ENCODE data around the gene PTPRM.

Gene PTPRM

GRCh38 chr18:7760967-7761948 is 194.1 kb downstream of the PTPRM start:
- DNase-seq: no peak

DNA sequence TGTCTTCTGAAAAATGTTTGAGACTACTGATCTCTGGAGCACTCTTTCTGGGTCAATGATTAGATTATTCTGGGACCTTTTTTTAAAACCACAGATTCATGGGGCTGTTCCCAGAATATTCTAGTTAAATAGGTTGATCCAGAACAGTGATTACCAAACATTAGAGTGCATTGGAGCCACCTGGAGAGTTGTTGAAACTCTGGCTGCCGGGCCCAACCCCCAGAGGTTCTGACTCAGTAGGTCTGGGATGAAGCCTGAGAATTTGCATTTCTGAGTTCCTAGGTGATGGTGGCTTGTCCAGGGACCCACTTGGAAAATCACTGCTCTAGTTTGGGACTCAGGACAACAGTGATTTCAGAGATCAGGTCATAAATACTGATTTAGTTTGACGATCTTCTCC is 197.3 kb downstream of the PTPRM start:
- no peak for DNase-seq

GRCh38 chr18:7766346-7766745 is 199.2 kb downstream of the PTPRM start:
- no peak for DNase-seq

GRCh38 chr18:7766817-7767216 is 199.7 kb downstream of the PTPRM start:
- no peak for DNase-seq

DNA sequence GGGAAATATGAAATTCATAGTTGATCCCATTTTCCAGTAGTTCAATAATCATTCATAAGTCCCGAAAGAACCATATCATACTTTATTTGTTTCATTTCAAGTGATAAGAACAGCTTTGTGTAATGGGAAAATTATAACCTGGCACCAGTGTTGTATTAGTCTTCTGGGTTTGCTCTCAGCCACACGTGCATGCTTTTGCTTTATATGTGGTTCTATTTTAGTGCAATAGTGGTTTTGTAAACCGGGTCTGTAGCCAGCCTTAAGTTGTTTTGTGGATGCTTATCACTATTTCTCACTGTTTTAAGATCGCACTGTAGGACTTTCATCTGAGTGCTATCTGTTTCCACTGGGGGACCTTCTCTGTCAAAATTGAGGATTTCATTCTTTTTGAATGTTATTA is 203.8 kb downstream of the PTPRM start:
- no peak for DNase-seq

- no peak for DNase-seq
Observed at GRCh38 chr18:7772510-7772888, 205.4 kb downstream of the PTPRM start.

GRCh38 chr18:7772951-7773350 is 205.8 kb downstream of the PTPRM start:
- no peak for DNase-seq

DNA sequence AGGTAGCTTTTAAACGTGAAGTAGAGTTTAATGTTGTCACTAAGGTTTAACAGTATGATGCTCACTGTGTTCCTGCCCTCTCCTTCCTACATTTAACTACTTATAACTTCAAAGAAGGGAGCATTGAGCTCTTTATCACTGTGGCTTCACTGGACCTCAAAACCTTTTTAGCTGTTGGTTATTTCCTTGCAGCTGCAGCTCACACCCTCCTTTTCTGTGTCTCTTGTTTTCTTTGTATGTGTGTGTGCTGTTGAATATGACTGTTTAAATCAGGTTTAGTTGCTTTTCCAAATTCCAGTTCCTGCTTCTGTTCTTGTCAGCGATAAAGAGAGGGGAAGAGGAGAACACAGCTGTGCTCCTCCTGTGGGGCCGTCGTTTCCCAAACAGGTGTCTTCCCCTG is 208.0 kb downstream of the PTPRM start:
- no peak for DNase-seq

GRCh38 chr18:7775843-7776242 is 208.7 kb downstream of the PTPRM start:
- DNase-seq: no peak

DNA sequence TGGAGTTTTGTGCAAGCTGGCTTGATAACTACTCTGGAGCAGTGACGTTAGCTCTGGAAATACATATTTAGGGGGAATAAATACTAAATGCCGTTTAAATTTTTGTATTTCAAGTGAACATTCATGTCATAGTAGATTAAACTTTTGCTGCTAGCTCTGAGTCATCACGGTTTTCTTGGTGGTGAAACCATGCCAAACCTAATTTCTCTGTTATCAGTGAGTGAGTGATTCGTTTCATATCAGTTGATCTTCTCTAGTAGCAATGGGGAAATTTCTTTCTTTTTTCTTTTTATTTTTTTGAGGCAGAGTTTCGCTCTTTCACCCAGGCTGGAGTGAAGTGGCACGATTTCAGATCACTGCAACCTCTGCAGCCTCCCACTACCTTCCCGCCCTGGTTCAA is 211.1 kb downstream of the PTPRM start:
- no peak for DNase-seq

DNA sequence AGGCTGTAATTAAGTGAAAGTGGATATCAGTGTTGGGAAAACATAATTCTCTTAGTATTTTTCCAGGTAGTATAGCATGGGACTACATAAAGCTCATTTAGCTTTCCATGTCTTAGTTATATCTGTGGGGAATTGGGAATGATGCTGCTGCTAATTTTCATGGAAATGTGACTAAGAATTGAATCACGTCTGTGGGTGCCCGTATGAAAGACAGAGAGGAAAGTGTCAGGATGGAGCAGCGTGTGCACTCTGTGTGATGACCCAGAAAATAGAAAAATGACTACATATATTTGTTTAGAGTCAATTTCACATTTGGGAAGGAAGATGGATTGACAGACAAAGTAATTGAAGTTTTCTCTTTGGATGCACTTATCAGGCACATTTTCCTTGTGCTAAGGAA is 212.1 kb downstream of the PTPRM start:
- DNase-seq: no peak

GRCh38 chr18:7784171-7784570 is 217.1 kb downstream of the PTPRM start:
- DNase-seq: no peak

DNA sequence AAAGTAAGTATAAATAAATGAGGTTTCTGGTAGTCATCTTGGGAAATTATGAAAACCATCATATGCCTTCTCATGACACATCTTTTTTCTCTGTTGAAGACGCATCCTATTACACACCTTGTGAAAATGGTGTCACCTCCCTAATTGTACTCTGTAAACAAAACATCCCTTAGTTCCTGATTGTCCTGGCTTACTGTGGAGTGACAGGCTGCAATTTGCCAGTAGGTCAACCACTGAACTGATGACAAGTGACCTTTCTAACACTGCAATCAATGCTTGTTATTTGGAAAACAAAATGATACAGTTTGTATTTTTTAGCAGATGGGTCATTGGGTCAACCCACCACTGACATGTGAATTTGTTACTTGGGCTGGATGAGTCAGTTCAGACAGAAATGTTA is 219.5 kb downstream of the PTPRM start:
- no peak for DNase-seq

DNA sequence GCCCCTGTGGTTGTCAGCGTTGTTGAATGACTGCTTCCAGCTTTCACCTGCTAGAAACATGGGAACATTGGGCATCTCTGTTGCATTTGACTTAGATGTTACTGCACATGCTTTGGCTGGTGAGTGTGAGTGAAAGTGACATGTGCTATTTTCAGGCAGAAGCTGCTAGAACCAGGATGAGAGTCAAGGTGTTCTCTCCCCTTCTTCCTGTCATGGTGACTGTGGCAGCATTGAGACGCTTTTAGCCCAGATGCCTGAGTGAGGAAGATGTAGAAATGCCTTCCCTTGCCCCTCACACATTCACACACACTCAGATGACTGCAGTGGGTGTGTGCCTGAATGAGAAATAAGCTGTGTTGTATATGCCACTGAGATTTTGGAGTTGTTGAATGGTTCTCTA is 220.2 kb downstream of the PTPRM start:
- no peak for DNase-seq

DNA sequence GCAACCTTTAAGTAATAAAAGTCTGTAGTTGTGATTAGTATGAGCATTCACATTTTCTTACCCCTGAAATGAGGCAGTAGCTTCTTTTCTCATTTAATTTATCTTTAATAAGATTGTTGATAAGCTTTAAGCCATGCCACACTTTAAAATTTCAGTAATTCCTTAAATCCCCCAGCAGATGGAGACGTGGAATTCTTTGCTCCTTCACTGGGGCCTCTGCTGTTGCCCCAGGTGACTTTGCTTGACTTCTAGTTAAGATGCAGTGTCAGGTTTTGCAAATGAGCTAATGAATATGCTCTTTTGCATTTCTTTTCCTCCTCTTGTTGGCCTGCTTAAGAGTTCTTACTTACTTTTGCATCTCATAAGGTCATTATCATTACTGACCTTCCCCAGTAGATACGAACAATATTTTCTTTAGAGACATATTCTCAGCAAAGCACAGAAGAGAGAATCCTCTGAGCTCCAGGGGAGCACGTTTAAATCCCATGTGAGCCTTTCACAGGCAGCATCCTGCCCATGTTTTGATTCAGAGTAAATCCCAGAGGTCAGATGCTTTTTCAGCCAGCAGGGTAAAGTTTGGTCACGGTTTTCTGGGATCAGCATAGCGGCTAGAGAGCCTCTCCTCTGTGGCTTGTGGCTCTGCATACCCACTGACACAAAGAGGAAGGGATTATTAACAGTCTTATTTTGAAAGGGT is 222.9 kb downstream of the PTPRM start:
- DNase-seq: no peak

GRCh38 chr18:7793100-7793499 is 226.0 kb downstream of the PTPRM start:
- DNase-seq: no peak

- no peak for DNase-seq
Observed at GRCh38 chr18:7803956-7804469, 236.9 kb downstream of the PTPRM start.

- no peak for DNase-seq
Observed at GRCh38 chr18:7805096-7805495, 238.0 kb downstream of the PTPRM start.

- no peak for DNase-seq
Observed at GRCh38 chr18:7805880-7806279, 238.8 kb downstream of the PTPRM start.

GRCh38 chr18:7807936-7808453 is 240.9 kb downstream of the PTPRM start:
- DNase-seq: no peak

- DNase-seq: no peak
Observed at GRCh38 chr18:7808992-7809391, 241.9 kb downstream of the PTPRM start.

- no peak for DNase-seq
Observed at GRCh38 chr18:7809455-7809854, 242.3 kb downstream of the PTPRM start.

- DNase-seq: no peak
Observed at GRCh38 chr18:7809978-7810377, 242.9 kb downstream of the PTPRM start.

Data from CD4-positive, alpha-beta T cell treated with Interferon alpha-2 for 1 hour (primary cell).